IMR-90 (cell line): Measurements from ENCODE around the gene GDPD5.

Source experiments
- BHLHE40 ChIP-seq: fragments of 150-350 bp; IDR thresholded peaks from 2 replicates; pipeline ENCODE4 v1.6.1; 2016; ENCODE audit warnings: mild to moderate bottlenecking, low read depth, low read length
- CEBPB ChIP-seq: IDR thresholded peaks from 2 replicates; pipeline ENCODE4 v1.6.1; 2012; ENCODE audit warnings: low read depth, low read length, improper control_type of control experiment
- CTCF ChIP-seq: conservative IDR thresholded peaks from 2 replicates; pipeline ENCODE4 v1.5.1; 2012; ENCODE audit warnings: mild to moderate bottlenecking, low read depth, low read length, improper control_type of control experiment
- ELK1 ChIP-seq: fragments of 150-350 bp; IDR thresholded peaks from 2 replicates; pipeline ENCODE4 v1.6.1; 2016; ENCODE audit warnings: low read depth, mild to moderate bottlenecking, low read length, moderate library complexity, borderline replicate concordance
- MAZ ChIP-seq: IDR thresholded peaks from 2 replicates; pipeline ENCODE4 v1.6.1; 2012; ENCODE audit warnings: low read depth, mild to moderate bottlenecking, low read length, improper control_type of control experiment, moderate library complexity, borderline replicate concordance
- MXI1 ChIP-seq: IDR thresholded peaks from 2 replicates; pipeline ENCODE4 v1.6.1; 2012; ENCODE audit warnings: low read depth, mild to moderate bottlenecking, low read length, moderate library complexity, borderline replicate concordance
- NFE2L2 ChIP-seq: fragments of 150-350 bp; IDR thresholded peaks from 2 replicates; pipeline ENCODE4 v1.6.1; 2016; ENCODE audit warnings: low read depth, mild to moderate bottlenecking, low read length
- POLR2A ChIP-seq: IDR thresholded peaks from 2 replicates; pipeline ENCODE4 v1.6.1; 2012; ENCODE audit warnings: mild to moderate bottlenecking, low read depth, low read length
- RAD21 ChIP-seq: IDR thresholded peaks from 2 replicates; pipeline ENCODE4 v1.6.1; 2012; ENCODE audit warnings: low read length, improper control_type of control experiment
- RFX5 ChIP-seq: IDR thresholded peaks from 2 replicates; pipeline ENCODE4 v1.8.0; 2012; ENCODE audit warnings: low read depth, mild to moderate bottlenecking, low read length, moderate library complexity
- SMC3 ChIP-seq: fragments of 150-350 bp; IDR thresholded peaks from 2 replicates; pipeline ENCODE4 v1.6.1; 2016; ENCODE audit warnings: low read depth, mild to moderate bottlenecking, antibody characterized with exemption, low read length, moderate library complexity
- USF2 ChIP-seq: fragments of 150-350 bp; IDR thresholded peaks from 2 replicates; pipeline ENCODE4 v1.6.1; 2017; ENCODE audit warnings: mild to moderate bottlenecking, antibody characterized with exemption, low read length, low read depth

GRCh38 chr11:75469785-75470405, 55.8 kb downstream of the GDPD5 start:
- no peak for TF ChIP-seq CTCF
- TF ChIP-seq POLR2A: no peak
- TF ChIP-seq ELK1: no peak
- TF ChIP-seq RFX5: no peak
- TF ChIP-seq NFE2L2: no peak
- no peak for TF ChIP-seq SMC3
- TF ChIP-seq USF2: no peak
- TF ChIP-seq MXI1: no peak
- TF ChIP-seq MAZ: no peak
- no peak for TF ChIP-seq RAD21
- no peak for TF ChIP-seq CEBPB
- TF ChIP-seq BHLHE40: no peak
